ENCODE results near the gene STAC3.

The STAC3 gene

DNA sequence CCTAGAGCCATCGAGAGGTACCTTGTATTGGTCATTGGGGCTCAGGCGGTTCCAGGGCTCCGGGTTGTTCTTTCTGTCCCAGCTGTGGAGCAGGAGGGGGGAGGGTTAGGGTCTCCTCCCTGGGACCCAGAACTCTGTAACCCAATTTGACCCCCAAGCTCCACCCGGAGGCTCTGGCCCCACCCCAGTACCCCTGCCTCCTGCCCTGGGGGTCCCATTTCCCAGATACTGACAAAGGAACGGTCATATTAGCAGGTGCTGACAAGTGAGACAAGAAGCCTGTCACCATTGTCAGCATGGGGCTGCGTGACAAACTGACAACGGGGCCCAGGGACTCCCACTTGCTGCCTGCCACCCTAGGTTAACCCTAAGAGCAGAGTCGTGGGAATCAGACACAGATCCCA, 15.3 kb downstream of the STAC3 start:
- DNase-seq (ENCODE audit: low read depth in 2 of 2) = no peak

DNA sequence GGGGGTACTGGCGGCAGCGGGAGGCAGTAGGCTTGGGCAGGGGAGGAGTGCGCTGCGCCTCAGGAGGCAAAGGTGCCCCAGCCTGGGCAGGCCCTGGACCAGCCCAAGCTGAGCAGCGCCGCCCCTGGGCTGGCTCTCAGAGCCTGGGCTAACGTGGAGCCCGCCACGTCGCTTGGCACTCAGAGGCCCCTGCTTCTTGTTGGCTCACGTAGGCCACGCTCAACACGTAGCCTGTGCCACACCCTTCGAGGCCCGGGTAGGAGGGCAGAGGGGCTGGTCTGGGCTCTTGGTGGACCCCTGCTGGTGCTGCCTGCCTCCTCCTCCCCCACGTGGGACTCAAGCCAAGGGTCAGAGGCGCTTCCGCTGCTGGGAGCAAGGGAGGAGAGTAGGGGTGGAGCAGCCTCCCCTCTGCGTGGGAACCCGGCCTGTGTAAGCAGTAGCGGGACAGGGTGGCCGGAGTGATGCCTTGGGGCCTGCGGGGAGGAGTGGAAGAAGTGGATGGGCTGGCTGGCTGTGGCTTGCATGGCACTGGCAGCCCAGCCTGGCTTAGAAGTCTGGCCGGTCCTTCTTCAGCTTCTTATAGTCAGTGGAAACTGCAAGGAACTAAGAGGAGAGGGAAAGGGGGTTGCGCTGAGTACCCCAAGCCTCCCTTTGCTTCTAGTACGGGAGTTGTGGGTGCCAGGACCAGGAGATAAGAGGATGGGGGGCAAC, 15.8 kb downstream of the STAC3 start:
- no peak for DNase-seq (ENCODE audit: low read depth in 2 of 2)

GRCh38 chr12:57234571-57235016, 16.4 kb downstream of the STAC3 start:
- DNase-seq (ENCODE audit: low read depth in 2 of 2) = no peak

DNA sequence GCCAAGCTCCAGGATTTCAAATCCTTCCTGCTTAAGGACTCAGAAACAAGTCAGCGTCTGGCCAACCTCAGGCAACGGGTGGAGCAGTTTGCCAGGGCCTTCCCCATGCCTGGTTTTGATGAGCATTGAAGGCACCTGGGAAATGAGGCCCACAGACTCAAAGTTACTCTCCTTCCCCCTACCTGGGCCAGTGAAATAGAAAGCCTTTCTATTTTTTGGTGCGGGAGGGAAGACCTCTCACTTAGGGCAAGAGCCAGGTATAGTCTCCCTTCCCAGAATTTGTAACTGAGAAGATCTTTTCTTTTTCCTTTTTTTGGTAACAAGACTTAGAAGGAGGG, 16.8 kb downstream of the STAC3 start:
- no peak for DNase-seq (ENCODE audit: low read depth in 2 of 2)

DNA sequence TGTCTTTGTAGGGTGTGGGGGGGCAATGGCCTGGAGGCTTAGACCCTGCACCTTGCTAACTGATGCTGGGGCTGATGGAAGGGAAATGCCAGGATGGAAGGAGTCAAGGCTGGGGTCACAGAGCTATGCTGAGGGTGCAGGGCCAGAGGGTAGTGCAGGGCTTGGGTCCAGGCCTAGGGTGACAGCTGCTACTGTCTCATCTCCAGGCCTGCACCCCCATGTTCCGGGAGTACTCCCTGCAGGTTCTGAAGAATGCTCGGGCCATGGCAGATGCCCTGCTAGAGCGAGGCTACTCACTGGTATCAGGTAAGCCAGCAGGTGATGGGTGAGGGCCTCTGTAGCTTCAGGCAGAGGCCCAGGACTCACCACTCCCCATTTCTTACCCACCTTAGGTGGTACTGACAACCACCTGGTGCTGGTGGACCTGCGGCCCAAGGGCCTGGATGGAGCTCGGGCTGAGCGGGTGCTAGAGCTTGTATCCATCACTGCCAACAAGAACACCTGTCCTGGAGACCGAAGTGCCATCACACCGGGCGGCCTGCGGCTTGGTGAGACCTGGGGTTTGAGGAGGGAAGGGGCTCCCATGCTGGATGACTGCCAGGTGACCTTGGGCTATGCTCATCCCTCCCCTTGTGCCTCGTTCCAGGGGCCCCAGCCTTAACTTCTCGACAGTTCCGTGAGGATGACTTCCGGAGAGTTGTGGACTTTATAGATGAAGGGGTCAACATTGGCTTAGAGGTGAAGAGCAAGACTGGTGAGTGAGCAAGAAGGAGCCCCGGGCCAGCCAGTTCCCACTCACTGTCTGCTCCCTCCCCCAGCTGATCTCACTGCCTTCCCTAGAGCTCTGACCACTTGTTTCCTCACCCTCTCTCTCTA, 17.4 kb downstream of the STAC3 start:
- no peak for DNase-seq (ENCODE audit: low read depth in 2 of 2)

- DNase-seq (ENCODE audit: low read depth in 2 of 2) = no peak
Observed at GRCh38 chr12:57232156-57232756, 18.7 kb downstream of the STAC3 start.

- no peak for DNase-seq (ENCODE audit: low read depth in 2 of 2)
Observed at GRCh38 chr12:57231276-57232021, 19.5 kb downstream of the STAC3 start.

DNA sequence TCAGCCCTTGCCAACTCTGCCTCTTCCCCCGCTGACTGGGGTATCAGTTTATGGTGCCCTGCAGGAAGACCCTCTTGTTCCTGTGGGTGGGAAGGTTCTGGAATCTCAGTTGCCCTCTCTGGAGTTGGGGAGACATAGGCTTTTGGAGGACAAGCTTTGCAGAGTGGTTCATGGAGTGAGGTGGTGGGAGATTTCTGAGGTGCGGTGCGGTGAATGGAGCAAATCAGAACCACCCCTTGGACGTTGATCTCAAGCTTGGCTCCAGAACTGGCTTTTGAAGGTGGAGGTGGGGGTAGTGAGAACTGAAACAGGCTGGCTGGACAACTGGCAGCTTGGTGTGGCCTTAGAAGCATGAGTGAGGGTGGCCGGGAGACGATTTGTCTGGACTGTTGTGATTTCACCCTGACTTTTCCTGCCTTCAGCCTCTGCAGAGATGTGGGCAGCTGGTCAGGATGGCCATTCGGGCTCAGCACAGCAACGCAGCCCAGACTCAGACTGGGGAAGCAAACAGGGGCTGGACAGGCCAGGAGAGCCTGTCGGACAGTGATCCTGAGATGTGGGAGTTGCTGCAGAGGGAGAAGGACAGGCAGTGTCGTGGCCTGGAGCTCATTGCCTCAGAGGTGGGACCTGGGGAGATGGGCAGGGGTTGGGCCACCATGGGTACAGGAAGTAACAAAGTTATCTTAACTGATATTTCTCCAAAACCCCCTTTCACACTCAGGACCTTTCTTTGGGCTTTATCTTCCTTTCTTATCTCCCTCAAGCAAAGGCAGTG, 20.4 kb downstream of the STAC3 start:
- no peak for DNase-seq (ENCODE audit: low read depth in 2 of 2)

DNA sequence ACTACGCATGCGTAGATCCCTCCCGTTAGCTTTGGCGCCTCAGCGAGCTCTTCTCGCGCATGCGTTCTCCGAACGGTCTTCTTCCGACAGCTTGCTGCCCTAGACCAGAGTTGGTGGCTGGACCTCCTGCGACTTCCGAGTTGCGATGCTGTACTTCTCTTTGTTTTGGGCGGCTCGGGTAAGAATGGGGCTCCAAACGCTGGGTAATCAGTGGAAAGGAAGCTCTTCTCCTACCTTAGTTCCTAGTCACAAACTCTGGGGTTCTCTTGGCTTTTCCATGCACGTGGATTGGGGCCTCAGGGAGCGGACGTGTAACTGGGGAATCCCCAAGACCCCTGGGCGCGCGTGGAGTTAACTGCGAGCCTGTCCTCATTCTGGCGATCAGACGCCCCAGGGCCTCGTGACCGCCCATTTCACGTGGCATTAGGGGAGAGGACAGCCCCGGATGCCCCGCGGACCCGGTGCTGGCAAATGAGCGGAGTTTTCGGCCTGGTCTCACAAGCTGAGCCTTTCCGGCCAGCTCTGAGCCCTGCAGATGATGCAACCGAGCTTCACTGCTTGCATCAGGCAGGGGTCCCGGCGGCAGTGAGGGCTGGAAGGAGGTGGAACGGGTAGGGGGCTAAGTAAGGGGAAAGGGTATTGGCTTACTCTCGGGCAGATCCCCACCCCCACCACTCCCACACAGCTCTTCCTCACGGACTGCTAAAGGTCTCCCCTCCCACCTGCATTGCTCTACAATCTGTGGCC, 21.2 kb downstream of the STAC3 start, which contains the start of gene SHMT2:
SHMT2 (plus strand) TSS at position 78 of the 747 bp plus-strand sequence; CDS start at position 146, 68 bp downstream.
- DNase-seq (ENCODE audit: low read depth in 2 of 2) = peak; percentile 82 to 83

GRCh38 chr12:57229046-57229633, 21.8 kb downstream of the STAC3 start:
- no peak for DNase-seq (ENCODE audit: low read depth in 2 of 2)

DNA sequence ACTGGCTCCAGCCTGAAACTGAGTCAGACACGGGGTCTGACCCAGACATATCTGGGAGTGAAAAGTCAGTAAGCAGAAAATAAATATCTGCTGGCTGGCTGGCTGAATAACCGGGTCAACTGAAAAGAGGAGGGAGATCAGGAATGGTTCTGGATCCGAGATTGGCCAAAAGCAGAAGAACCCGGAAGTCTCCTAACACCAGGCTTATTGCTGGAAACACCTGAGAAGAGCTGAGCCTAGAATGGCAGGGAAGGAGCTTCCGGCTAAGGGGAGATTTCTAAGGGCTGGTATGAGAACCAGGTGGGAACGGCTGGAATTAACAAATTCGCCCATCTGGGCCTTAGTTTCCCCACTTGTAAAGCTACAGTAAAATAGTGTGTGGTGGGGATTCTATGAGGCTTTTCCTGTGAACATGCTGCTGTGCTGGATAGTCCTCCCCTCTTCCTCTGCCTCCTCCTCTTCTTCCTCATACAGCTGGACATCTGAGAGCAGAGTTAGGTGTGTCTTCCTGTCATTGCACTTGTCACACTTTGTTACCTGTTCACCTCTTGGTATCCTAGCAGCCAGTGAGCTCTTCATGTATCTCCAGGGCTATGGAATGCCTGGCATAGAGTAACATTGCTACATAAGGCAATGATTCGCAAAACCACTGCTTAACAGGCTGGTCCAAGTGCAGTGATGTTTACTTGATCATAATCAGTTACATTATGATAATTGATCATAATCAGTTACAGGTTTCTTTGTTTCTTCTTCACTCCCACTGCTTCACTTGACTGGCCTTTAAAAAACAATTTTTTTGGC, 23.5 kb downstream of the STAC3 start:
- no peak for DNase-seq (ENCODE audit: low read depth in 2 of 2)

DNA sequence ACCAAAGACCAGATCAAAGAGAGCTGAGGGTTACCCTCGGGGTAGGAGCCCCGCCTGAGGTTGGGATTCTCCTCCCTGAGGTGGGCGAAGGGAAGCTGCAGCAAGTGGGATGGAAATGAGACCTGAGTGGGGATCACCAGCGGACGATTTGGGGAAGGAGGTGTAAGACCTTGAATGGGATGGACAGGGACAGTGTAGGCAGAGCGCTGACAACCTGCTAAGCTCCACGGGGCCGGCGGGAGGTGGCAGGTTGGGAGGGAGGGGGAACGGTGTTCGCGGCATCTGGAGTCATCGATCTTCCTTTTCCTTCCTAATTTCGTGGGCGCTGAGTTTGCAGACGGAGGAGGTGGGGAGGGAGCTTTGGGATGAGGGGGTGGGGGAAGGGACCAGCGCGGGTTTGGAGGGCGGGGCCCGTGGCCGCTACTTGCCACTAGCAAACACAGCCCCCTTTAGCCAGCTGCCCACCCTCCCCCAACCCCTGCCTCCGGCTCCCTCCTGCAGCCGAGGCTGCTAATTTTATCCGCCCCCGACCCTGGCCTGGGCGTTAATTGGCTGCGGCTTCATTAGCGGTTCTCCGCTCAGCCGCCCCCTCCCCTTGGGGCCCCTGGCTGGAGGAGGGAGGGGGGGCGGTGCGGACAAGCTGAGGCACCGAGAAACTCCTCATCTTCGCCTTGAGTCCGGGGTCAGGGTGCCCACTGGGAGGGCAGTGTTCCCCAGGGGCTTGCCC, 24.2 kb downstream of the STAC3 start:
- DNase-seq (ENCODE audit: low read depth in 2 of 2) = no peak

- DNase-seq (ENCODE audit: low read depth in 2 of 2) = no peak
Observed at GRCh38 chr12:57225680-57226210, 25.2 kb downstream of the STAC3 start.

GRCh38 chr12:57224973-57225679, 25.9 kb downstream of the STAC3 start:
- no peak for DNase-seq (ENCODE audit: low read depth in 2 of 2)

DNA sequence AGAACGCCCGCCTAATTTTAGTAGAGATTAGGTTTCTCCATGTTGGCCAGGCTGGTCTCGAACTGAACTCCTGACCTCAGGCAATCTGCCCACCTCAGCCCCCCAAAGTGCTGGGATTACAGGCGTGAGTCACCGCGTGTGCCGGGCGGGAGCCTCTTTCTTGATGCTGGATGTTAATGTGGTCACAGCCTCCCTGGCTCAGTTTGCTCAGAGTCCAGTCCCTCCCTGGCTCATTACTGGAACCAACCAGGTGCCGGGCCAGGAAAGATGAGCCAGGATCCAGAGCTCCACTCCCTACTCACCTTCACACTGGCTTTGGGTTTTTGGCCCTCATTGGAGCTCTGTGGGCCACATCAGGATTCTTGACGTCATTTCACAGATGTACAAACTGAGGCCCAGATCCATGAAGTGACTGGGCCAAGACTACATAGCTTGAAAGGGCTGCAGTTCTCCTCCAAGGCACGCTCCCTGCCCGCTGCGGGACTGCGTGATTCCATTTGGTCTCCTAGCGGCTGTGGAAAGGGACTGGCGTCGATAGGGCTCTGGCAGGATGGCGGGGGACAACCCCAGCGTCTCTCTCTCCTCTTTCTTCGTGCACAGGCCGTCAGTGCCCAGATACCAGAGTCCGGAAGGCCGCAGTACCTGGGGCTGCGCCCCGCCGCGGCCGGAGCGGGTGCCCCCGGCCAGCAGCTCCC, 26.6 kb downstream of the STAC3 start:
- DNase-seq (ENCODE audit: low read depth in 2 of 2) = no peak

DNA sequence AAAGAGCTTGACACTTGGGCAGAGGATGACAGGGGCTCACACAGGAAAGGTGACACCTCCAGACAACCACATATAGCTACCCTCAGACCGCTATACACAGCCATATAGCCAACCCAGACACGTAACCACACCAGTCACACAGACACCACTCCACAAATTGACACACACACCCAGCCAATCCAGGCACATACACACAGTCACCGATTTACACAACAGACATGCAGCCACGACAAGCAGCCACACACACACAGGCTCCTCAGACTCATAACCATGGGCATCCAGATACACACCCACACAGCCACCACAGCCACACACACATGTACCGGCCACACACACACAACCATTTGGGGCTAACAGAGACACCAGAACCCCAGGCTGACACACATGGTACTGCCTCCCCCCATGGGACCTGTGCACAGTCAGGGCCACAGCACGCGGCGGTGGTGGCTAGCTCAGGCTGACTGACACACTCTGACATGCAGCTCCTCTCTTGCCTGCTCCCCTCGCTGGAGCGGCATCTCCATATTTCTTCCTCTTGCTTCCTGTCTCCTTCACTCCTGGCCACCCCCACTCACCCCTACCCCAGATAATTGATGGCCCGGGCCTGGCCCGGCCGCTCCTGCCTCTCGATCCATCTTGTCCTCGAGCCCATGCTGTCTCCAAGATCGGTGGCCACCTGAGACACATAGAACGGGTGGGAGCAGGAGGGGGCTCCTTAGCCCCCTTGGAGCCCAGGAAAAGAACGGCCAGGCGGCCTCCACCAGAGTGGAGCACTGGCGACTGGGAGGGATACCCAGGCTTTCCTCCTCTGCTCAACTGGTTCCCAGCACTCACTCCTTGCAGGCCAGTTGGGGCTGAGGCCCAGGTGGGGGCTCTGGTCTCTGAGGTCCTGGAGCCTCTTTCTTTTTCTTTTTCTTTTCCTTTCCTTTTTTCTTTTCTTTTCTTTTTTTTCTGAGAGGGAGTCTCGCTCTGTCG, 27.5 kb downstream of the STAC3 start:
- no peak for DNase-seq (ENCODE audit: low read depth in 2 of 2)
